HG02885 (cell line): ENCODE results near the gene SBNO2.

Experiments used
- ATAC-seq: cut with Tn5 transposase; IDR thresholded peaks from one replicate; pipeline ENCODE4 v1.9.1; 2021; ENCODE audit warnings: mild to moderate bottlenecking; ENCODE audit not compliant: unreplicated experiment, poor library complexity

SBNO2 gene

GRCh38 chr19:1066251-1066747 is 107.8 kb downstream of the SBNO2 start:
- no peak for ATAC-seq

- no peak for ATAC-seq
Measured at GRCh38 chr19:1065606-1066109, 108.4 kb downstream of the SBNO2 start.

- ATAC-seq = no peak
Measured at GRCh38 chr19:1064661-1065605, 109.1 kb downstream of the SBNO2 start.

- no peak for ATAC-seq
Measured at GRCh38 chr19:1063909-1064660, 110.0 kb downstream of the SBNO2 start.

GRCh38 chr19:1063030-1063908 is 110.8 kb downstream of the SBNO2 start:
- no peak for ATAC-seq

GRCh38 chr19:1062387-1063029 is 111.6 kb downstream of the SBNO2 start:
- ATAC-seq = no peak

GRCh38 chr19:1061987-1062386 is 112.1 kb downstream of the SBNO2 start:
- ATAC-seq = no peak

- ATAC-seq = no peak
Measured at GRCh38 chr19:1060689-1061088, 113.4 kb downstream of the SBNO2 start.

- ATAC-seq = no peak
Measured at GRCh38 chr19:1058112-1058511, 116.0 kb downstream of the SBNO2 start.
